GM12891 (cell line): ENCODE measurements around the gene NOD2.
A peak's percentile ranks its signal among the peaks of the same experiment; 100 is the strongest.

Source experiments
- DNase-seq: peaks from one replicate; pipeline ENCODE4 v3.0.0; 2011; ENCODE audit warnings: low spot score; ENCODE audit not compliant: insufficient read length
- FAIRE-seq: peaks from 2 replicates; lab custom pipeline; 2011; peaks lifted over from hg19 to GRCh38; lab: Jason Lieb, UNC
- PAX5 ChIP-seq: IDR thresholded peaks from 2 replicates; pipeline ENCODE4 v1.6.1; 2011; ENCODE audit warnings: low read length, moderate library complexity, mild to moderate bottlenecking; ENCODE audit not compliant: insufficient read depth, severe bottlenecking
- POLR2A ChIP-seq: IDR thresholded peaks from 2 replicates; pipeline ENCODE4 v1.6.1; 2011; ENCODE audit warnings: low read depth, low read length, control low read depth
- POLR2AphosphoS5 ChIP-seq: IDR thresholded peaks from 2 replicates; pipeline ENCODE4 v1.6.1; 2011; ENCODE audit warnings: low read depth, low read length, control low read depth
- POU2F2 ChIP-seq: IDR thresholded peaks from 2 replicates; pipeline ENCODE4 v1.6.1; 2011; ENCODE audit warnings: low read depth, mild to moderate bottlenecking, control low read depth, low read length, moderate library complexity
- SPI1 ChIP-seq: IDR thresholded peaks from 2 replicates; pipeline ENCODE4 v1.6.1; 2011; ENCODE audit warnings: low read depth, low read length, control low read depth
- TAF1 ChIP-seq: IDR thresholded peaks from 2 replicates; pipeline ENCODE4 v1.6.1; 2011; ENCODE audit warnings: low read depth, low read length, control low read depth

The NOD2 gene

GRCh38 chr16:50721549-50722404 is 28.4 kb downstream of the NOD2 start:
- no peak for FAIRE-seq
- DNase-seq = no peak
- TF ChIP-seq TAF1 = no peak
- TF ChIP-seq POLR2AphosphoS5 = no peak
- no peak for TF ChIP-seq POLR2A
- no peak for TF ChIP-seq PAX5
- no peak for TF ChIP-seq SPI1
- no peak for TF ChIP-seq POU2F2

DNA sequence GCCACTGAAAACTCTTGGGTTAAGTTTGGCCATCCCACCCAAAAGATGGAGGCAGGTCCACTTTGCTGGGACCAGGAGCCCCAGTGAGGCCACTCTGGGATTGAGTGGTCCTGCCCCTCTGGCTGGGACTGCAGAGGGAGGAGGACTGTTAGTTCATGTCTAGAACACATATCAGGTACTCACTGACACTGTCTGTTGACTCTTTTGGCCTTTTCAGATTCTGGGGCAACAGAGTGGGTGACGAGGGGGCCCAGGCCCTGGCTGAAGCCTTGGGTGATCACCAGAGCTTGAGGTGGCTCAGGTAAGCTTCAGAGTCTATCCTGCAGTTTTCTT is 29.0 kb downstream of the NOD2 start:
- TF ChIP-seq POLR2A (no peak), POU2F2 (no peak), PAX5 (no peak), POLR2AphosphoS5 (no peak), TAF1 (no peak), SPI1 (no peak)
- no peak for FAIRE-seq
- DNase-seq = no peak

DNA sequence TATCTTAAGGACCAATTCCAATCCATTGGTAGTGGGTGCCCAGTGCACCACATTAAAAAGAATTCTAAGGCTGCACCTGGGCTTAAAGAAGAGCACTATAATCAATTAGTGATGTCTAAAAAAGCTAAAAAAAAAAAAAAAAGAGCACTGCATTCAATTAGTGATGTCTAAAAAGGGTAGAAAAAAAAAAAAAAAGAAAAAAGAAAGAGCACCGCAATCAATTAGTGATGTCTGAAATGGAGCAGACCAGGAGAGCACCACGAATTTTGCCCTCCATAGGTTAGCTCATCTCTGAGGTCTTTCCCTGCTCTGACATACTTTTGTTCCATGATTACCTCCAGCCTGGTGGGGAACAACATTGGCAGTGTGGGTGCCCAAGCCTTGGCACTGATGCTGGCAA is 29.6 kb downstream of the NOD2 start:
- DNase-seq (no peak), FAIRE-seq (no peak)
- TF ChIP-seq TAF1 (no peak), SPI1 (no peak), PAX5 (no peak), POU2F2 (no peak), POLR2A (no peak), POLR2AphosphoS5 (no peak)

- no peak for TF ChIP-seq POU2F2
- 0 out of 2 replicates have a peak, but pooled peaks have one; percentile 3 for TF ChIP-seq SPI1
- TF ChIP-seq POLR2AphosphoS5 = no peak
- TF ChIP-seq TAF1 = no peak
- TF ChIP-seq PAX5 = no peak
- no peak for TF ChIP-seq POLR2A
- DNase-seq (no peak), FAIRE-seq (peak; percentile 77)
Observed at GRCh38 chr16:50724306-50724705, 30.9 kb downstream of the NOD2 start.

DNA sequence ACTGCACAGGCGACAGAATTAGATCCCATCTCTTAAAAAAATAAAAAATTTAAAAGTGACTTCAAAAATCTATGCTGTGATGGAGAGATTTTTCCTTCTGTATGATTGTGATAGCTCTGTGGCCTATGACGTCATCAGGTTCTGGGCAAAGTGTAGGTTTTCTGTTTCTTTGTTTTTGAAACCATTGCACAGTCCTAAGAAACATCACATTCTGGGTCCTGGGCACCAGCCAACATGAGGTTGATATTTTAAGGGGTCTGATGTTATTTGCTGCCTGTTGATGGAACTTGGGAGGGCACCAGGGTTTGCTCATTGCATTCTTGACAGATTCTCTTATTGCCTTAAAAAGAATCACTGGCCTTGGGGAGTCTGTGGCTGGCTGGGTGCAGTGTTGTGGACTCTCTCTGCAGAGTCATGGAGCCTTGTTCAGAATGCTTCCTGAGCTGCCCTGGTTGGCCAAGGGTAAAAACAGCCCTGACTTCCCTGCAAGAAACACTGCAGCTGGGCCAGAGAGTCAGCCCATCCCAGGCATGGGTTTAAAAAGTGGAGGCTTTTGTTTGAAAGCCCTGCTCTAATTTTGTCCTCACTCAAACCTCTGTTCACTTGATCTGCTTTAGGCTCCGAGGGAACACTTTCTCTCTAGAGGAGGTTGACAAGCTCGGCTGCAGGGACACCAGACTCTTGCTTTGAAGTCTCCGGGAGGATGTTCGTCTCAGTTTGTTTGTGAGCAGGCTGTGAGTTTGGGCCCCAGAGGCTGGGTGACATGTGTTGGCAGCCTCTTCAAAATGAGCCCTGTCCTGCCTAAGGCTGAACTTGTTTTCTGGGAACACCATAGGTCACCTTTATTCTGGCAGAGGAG is 38.0 kb downstream of the NOD2 start:
- TF ChIP-seq POLR2A = no peak
- no peak for TF ChIP-seq PAX5
- no peak for FAIRE-seq

GRCh38 chr16:50731989-50732832 is 38.8 kb downstream of the NOD2 start:
- no peak for TF ChIP-seq TAF1
- TF ChIP-seq SPI1 = no peak
- TF ChIP-seq POLR2A = no peak
- no peak for TF ChIP-seq POU2F2
- TF ChIP-seq POLR2AphosphoS5 = no peak
- no peak for TF ChIP-seq PAX5
- FAIRE-seq (no peak), DNase-seq (no peak)

More for the DNA sequence above, 38.0 kb downstream of the NOD2 start:
- DNase-seq = no peak

GRCh38 chr16:50733468-50733867 is 40.1 kb downstream of the NOD2 start:
- FAIRE-seq (no peak), DNase-seq (no peak)
- TF ChIP-seq PAX5 = no peak
- no peak for TF ChIP-seq POLR2A
- no peak for TF ChIP-seq POLR2AphosphoS5
- no peak for TF ChIP-seq POU2F2
- no peak for TF ChIP-seq TAF1
- TF ChIP-seq SPI1 = no peak

- TF ChIP-seq SPI1 (no peak), POLR2A (no peak), POLR2AphosphoS5 (no peak), PAX5 (no peak), TAF1 (no peak), POU2F2 (no peak)
- FAIRE-seq = peak; percentile 77
- no peak for DNase-seq
Observed at GRCh38 chr16:50735629-50736122, 42.3 kb downstream of the NOD2 start.

DNA sequence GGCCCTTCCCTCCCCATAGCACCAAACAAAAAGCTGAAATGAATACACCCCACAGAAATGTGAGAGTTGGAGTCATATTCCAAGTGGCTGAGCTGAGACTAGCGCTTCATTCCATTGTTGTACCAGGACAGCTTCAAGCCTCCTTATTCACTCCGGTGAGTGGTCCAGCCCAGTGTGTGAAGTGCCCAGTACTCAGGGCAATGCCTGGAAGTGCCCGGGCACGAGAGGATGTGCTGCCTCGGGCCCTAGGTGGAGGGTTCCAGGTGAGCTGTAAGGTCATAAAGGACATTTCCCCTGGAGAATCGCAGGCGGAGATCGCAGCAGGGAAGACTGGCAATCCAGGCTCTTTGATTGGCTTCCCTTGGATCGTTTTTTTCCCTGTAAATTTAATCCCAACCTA is 43.0 kb downstream of the NOD2 start:
- FAIRE-seq = peak; percentile 60
- DNase-seq = no peak
- TF ChIP-seq SPI1 (no peak), POU2F2 (no peak), POLR2A (no peak)
